ENCODE measurements around the gene FURIN.
A peak's percentile ranks its signal among the peaks of the same experiment; 100 is the strongest.

Gene FURIN

DNA sequence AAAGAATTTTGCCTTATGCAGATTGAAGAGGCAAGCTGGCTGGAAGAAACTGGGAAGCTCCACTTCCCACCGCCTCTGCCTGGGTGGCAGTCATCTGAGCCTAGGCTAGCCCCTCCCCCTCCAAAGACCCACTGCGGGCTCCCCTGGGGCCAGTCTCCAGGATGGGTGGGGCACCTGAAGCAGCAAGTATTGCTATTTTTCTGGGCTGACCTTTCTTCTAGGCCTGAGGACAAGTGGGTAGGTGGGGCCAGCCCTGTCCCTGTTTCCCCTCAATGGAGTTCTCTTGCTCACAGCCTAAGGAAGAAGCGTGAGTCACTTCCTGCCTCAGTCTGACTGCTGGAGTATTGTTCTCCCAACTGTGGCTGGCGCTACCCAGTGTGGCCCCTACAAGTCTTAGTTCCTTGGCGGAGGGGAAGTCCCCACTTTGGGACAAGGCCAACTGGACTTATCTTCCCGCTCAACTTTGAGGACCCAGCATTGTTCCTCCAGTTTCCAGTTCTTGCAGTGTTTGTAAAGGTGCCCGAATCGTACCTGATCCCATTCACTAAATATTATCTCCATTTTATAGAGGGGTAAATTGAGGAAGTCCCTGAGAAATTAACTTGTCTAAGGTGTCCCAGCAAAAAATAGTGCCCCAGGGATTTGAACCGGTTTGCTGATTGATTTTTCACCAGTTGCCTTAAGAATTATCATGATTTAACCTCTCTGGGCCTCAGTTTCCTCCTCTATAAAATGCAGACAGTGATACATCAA, 1.4 kb downstream of the FURIN start:
- TF ChIP-seq, protein P1, sequence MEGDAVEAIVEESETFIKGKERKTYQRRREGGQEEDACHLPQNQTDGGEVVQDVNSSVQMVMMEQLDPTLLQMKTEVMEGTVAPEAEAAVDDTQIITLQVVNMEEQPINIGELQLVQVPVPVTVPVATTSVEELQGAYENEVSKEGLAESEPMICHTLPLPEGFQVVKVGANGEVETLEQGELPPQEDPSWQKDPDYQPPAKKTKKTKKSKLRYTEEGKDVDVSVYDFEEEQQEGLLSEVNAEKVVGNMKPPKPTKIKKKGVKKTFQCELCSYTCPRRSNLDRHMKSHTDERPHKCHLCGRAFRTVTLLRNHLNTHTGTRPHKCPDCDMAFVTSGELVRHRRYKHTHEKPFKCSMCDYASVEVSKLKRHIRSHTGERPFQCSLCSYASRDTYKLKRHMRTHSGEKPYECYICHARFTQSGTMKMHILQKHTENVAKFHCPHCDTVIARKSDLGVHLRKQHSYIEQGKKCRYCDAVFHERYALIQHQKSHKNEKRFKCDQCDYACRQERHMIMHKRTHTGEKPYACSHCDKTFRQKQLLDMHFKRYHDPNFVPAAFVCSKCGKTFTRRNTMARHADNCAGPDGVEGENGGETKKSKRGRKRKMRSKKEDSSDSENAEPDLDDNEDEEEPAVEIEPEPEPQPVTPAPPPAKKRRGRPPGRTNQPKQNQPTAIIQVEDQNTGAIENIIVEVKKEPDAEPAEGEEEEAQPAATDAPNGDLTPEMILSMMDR (IDR thresholded peaks at IDR 0.05; ENCODE audit: control insufficient read depth, extremely low read depth, insufficient read depth): no peak
- no peak overlapping the region for H3K4me3 ChIP-seq (ENCODE audit: low read depth, low read length)
- no peak for DNase-seq (ENCODE audit: low read depth)

- DNase-seq (ENCODE audit: low read depth): no peak
- TF ChIP-seq, protein P1 (IDR thresholded peaks at IDR 0.05; ENCODE audit: control insufficient read depth, extremely low read depth, insufficient read depth): no peak
- H3K4me3 ChIP-seq (ENCODE audit: low read depth, low read length): peak overlapping the region; percentile 67
Observed at GRCh38 chr15:90870354-90871138, 2.2 kb downstream of the FURIN start.

DNA sequence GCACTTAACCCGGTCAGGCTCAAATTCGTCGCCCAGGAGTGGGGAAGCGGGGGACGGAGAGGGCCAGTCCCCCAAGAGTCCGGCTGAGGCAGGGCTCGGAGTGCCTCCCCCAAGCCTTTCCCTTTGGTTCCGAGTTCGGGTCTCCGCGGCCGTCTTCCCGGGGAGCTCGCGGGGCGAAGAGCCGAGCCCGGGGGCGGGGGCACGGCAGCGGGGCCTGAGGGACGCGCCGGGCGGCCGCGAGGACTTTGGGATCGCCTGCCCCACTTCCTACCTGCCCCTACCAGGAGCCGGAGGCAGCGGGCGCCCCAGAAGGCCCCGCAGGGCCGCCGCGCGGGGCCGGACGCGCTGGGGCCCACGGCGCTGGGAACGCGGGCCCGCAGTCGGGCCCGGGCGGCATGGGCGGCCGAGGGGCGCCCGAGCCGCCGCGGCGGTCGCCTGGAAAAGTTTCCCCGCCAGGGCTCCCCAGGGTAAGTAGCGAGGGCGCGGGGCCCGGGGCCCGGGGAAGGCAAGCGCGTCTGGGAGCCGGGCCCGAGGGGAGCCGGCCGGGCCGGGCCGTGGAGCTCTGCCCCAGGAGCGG, 2.8 kb downstream of the FURIN start:
- no peak for DNase-seq (ENCODE audit: low read depth)
- H3K4me3 ChIP-seq (ENCODE audit: low read depth, low read length): peak overlapping the region; percentile 67
- TF ChIP-seq, protein P1 (IDR thresholded peaks at IDR 0.05; ENCODE audit: control insufficient read depth, extremely low read depth, insufficient read depth): no peak

DNA sequence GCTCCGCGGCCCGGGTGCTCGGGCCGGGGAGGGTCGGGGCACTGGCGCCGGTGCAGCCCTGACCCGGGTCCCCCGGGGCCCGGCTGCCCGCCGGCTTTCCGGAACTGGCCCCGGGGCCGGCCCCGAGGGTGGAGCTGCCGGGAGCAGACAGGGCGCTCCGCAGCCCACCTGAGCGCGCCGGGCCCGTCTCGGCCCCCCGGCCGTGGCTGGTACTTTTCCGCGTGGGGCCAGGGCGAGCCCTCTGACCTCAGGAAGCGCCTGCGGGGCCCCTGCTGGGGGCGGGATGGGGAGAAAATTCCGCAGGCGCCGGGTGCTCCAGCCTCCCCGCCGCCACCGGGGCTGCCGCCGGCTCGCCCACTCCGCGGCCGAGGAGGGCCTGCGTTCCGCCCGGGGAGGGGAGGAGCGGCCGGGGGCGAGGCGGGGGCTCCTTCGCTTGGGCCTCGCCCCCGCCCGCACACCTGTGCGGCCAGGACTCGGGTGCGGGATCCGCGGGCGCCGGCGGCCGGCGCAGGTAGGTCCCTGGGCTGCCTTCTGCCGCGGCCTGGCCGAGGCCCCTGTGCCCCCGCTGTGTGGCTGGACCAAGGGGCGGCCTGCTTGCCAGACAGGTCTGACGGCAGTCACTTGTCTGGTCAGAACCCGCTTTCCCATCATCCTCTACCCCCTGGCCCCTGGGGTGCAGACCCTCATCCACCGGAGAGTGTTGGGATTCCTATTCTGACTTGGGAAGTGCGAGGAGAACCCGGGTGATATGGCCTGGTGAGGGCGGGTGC, 3.5 kb downstream of the FURIN start:
- no peak for DNase-seq (ENCODE audit: low read depth)
- H3K4me3 ChIP-seq (ENCODE audit: low read depth, low read length): peak overlapping the region; percentile 67
- TF ChIP-seq, protein P1 (IDR thresholded peaks at IDR 0.05; ENCODE audit: control insufficient read depth, extremely low read depth, insufficient read depth): no peak

- peak overlapping the region; percentile 67 for H3K4me3 ChIP-seq (ENCODE audit: low read depth, low read length)
- TF ChIP-seq, protein P1 (IDR thresholded peaks at IDR 0.05; ENCODE audit: control insufficient read depth, extremely low read depth, insufficient read depth): no peak
- DNase-seq (ENCODE audit: low read depth): no peak
Observed at GRCh38 chr15:90872486-90873184, 4.2 kb downstream of the FURIN start.

DNA sequence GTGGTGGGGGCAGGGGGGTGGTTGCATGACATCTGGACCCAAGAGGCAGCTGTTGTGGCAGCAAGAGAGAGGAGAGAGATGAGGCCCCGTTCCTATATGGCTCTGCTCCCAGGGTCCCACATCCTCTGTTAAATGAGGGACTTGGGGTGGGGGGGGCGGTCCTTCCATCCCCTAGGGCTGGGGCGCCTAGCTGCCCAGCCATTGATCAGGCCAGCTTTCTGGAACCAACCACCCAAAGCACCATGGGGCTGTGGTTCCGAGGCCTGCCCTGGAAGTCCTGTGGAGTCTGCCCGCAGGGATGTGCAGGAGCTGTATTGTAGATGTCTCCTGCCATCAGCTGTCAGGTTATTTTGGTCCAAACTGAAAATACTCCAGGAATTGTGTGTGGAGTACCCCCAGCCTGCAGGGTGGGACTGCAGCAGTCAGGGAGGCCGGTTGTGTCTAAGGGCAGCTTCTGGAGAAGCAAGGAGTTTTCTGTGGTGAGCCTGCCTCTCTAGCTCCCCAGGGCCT, 5.2 kb downstream of the FURIN start:
- TF ChIP-seq, protein P1 (IDR thresholded peaks at IDR 0.05; ENCODE audit: control insufficient read depth, extremely low read depth, insufficient read depth): no peak
- no peak overlapping the region for H3K4me3 ChIP-seq (ENCODE audit: low read depth, low read length)
- no peak for DNase-seq (ENCODE audit: low read depth)

Data from LNCaP clone FGC (cell line).